Muscle of leg (tissue), 11 donors: ENCODE results near the gene ZDHHC11. TPM values are rescaled to one million over a fixed set of nuclear protein-coding genes. Genes with fewer than 3 reads are reported as not detected.
"Not testable (repeated sequence)": the region's sequence is repeated elsewhere in the genome, so short reads cannot be mapped to it uniquely, and the experiment has no call there.

Experiments
- DNase-seq: peaks from one replicate; pipeline ENCODE4 v3.0.0; 2013
- H3K27ac ChIP-seq: one replicate; pipeline ENCODE4 v1.5.1; 2013; ENCODE audit warnings: mild to moderate bottlenecking, low read length, control low read depth
- H3K27me3 ChIP-seq: one replicate; pipeline ENCODE4 v1.6.1; 2013; ENCODE audit warnings: low read length; ENCODE audit not compliant: control insufficient read depth, insufficient read depth
- H3K36me3 ChIP-seq: one replicate; pipeline ENCODE4 v1.6.1; 2013; ENCODE audit warnings: low read length; ENCODE audit not compliant: control insufficient read depth, insufficient read depth
- H3K4me1 ChIP-seq: one replicate; pipeline ENCODE4 v1.6.1; 2013; ENCODE audit warnings: low read length; ENCODE audit not compliant: control insufficient read depth, insufficient read depth
- H3K4me3 ChIP-seq: one replicate; pipeline ENCODE4 v1.5.1; 2013; ENCODE audit warnings: low read length, control low read depth
- H3K9me3 ChIP-seq: replicated peaks from 2 replicates; pipeline ENCODE4 v1.6.1; 2013; ENCODE audit warnings: low read depth, low read length; ENCODE audit not compliant: control insufficient read depth
- WGBS: methylation state at CpG from one replicate; pipeline ENCODE4 v1.1.5; 2013; ENCODE audit warnings: missing lambda C conversion rate; ENCODE audit not compliant: insufficient coverage; 5-methylcytosine and 5-hydroxymethylcytosine counted together
- polyA plus RNA-seq, 8 donors: library from polyadenylated mRNA; unstranded; fragments of 120-200 nt; gene quantifications; one replicate each; pipeline versions ENCODE4 v1.2.1 to v1.2.3, GENCODE V29; 2013; ENCODE audit warnings: inconsistent platforms in 1 of 8, low replicate concordance in 1 of 8; ENCODE audit not compliant: insufficient read length in 8 of 8, insufficient read depth in 1 of 8
- total RNA-seq: library from RNA; stranded (reverse); fragments of 120-200 nt; gene quantifications from one replicate; pipeline ENCODE4 v1.2.4, GENCODE V29; 2013

Gene ZDHHC11
- total and polyA plus RNA-seq, 9 donors: 2.8 to 24.9 (median 10.5) TPM

DNA sequence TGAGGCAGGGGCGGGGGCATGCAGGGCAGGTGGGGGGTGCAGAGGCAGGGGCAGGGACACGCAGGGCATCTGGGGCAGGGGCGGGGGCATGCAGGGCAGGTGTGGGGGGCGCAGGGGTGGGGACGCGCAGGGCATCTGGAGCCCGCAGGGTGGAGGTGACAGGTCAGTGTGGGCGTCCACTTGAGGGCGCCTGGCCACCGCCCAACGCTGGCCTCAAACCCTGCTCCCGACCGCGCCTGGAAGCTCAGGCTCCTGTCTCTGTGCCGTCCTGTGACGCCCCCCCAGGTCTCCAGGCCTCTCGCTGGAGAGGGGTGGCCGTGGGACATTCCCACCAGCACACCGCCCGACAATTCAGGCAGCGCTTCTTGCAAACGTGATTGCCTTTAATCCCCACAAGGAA is 6.9 kb downstream of the ZDHHC11 start:
- not testable (repeated sequence) for H3K9me3 ChIP-seq, H3K27ac ChIP-seq, H3K36me3 ChIP-seq, H3K27me3 ChIP-seq, DNase-seq, H3K4me3 ChIP-seq, H3K4me1 ChIP-seq
- 83% methylated on average over 14 of the region's 22 CpGs for WGBS

DNA sequence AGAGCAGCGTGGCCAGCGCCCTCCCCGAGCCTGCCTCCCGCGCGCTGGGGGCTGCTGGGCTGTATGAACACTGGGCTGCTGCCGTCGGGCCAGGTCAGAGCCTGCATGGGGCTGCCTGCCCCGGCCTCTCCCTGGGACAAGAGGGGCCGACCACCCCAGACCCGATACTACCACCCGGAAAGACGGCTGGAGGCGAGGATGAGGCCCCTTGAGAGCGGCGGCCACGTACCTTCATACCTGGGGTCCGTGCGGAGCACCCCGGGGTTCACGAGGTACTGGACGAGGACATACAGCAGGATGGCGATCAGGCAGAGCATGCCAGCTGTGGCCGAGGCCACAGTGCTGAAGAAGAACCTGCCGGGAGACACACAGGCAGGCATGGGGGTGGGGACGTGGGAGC is 7.4 kb downstream of the ZDHHC11 start:
- H3K27ac ChIP-seq, DNase-seq, H3K4me3 ChIP-seq, H3K27me3 ChIP-seq, H3K9me3 ChIP-seq, H3K4me1 ChIP-seq, H3K36me3 ChIP-seq: not testable (repeated sequence)
- no CpG with 5 or more reads among the region's 26 CpGs for WGBS

DNA sequence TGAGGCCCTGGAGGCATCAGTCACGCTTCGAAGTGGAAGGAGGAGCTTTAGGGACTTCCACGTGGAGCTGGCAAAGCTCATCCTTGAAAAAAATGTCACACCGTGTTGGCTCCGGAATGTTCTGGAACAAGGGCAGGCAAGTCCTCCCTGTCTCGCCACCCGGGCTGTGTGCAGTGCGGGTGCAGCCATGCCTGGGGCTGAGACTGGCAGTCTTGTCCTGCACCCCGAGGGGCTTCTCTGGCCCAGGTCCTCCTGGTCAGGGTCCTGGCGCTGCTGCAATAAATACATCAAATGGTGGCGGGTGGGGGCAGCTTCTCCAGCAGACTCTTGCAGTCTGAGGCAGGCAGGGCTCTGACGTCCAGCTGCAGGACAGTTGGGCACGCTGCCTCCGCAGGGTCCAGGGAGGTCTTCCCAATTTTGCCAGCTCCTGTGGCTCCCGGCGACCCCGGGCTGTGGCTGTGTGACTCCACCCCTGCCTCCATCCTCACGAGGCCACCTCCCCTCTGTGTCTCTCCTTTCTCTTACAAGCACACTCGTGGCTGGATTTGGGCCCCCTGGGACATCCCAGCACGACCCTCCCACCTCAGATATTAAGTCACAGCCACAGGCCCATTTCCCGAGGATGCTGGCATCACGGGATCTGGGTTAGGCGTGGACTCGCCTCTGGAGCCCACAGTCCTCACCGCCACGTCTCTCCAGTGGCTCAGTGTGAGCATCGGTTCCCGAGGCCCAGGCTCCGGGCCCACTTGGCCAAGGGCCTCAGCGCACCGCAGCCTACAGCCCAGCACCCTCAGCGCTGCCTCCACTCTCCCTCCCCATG is 8.2 kb downstream of the ZDHHC11 start:
- 66% methylated on average over 11 of the region's 32 CpGs for WGBS
- H3K36me3 ChIP-seq, H3K4me1 ChIP-seq, H3K27ac ChIP-seq, H3K27me3 ChIP-seq, DNase-seq, H3K4me3 ChIP-seq, H3K9me3 ChIP-seq: not testable (repeated sequence)

DNA sequence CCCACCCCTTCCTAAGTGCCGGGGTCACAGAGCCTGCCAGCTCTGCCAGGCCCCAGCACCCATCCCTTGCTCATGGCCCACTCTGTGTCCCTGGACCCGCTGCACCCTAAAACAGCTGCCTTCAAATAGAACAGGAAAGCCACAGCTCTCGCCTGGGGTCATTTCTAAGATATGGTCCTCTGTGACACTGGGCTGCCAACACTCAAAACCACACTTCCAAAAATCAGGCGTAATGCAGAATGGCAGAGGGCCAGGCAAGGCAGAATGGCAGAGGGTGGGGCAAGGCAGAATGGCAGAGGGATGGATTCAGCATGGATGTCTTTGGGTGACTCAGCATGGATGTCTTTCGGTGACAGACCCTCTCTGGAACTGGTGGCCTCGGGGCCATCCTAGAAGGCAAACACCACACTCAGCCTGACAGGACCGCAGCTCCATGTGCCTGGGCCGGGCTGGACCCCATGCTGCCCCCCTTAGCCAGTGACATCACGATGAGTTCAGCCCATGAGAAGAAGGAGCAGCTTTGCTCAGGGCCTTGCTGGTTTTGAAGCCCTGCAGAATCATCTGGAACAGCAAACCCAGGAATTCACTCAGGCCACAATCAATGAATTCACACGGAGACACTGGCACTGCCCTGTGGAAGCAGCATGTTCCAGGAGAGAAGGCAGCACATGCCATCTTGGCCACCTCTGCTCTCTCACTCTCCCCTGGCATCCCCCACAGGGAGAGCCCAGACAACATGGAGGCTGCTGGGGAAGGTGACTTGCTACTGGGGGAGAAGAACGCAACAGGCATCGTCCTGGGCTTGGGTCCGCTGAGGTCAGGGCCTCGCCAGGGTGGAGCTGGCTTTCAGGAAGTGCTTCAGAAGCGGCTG is 9.0 kb downstream of the ZDHHC11 start:
- not testable (repeated sequence) for H3K27me3 ChIP-seq, DNase-seq, H3K4me3 ChIP-seq, H3K9me3 ChIP-seq, H3K4me1 ChIP-seq, H3K27ac ChIP-seq, H3K36me3 ChIP-seq
- WGBS: 88% methylated on average over 9 of the region's 15 CpGs

DNA sequence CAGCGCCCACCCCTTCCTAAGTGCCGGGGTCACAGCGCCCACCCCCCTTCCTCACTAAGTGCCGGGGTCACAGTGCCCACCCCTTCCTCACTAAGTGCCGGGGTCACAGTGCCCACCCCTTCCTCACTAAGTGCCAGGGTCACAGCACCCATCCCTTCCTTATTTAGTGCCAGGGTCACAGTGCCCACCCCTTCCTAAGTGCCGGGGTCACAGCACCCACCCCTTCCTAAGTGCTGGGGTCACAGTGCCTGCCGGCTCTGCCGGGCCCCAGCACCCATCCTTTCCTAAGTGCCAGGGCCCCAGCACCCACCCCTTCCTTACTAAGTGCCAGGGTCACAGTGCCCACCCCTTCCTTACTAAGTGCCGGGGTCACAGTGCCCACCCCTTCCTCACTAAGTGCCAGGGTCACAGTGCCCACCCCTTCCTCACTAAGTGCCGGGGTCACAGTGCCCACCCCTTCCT is 9.8 kb downstream of the ZDHHC11 start:
- H3K4me3 ChIP-seq, H3K36me3 ChIP-seq, H3K4me1 ChIP-seq, DNase-seq, H3K9me3 ChIP-seq, H3K27me3 ChIP-seq, H3K27ac ChIP-seq: not testable (repeated sequence)
- 90% methylated on average over 7 of the region's 10 CpGs for WGBS

DNA sequence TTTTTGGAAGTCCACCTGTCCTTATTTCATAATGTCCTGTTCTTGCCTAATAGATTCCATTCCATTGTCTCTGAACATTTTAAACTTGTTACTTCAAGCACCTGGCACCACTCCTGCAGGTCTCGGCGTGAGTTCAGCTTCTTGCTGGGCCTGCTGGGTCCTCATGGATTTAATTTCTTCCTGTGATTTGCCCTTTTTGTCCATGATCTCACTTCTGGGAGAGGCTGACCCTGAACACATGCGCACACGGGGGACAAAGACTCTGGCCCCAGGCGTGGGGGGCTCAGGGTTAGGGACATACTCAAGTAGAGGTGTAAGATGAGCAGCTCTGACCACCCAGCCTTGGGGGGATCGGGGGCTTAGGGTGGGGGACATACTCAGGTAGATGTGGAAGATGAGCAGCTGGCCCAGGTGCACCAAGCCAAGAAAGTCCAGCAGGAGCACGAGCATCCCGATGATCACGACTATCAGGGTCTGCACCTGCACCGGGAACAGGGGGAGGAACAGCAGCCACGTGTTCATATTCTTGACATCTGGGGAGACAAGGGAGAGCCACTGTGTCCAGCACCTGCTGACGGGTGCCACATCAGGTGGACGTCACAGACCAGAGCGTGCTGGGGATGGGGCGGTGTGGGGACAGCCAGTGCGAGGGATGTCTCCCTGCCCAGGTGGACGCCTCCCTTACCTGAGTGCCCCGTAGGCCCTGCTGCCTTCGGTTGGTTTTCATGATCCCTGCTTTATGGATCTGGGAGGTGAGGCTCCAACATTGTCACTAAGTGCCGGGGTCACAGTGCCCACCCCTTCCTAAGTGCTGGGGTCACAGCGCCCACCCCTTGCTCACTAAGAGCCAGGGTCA is 10.4 kb downstream of the ZDHHC11 start:
- not testable (repeated sequence) for H3K36me3 ChIP-seq, H3K27ac ChIP-seq, H3K4me1 ChIP-seq, H3K9me3 ChIP-seq, H3K4me3 ChIP-seq, DNase-seq, H3K27me3 ChIP-seq
- WGBS: 85% methylated on average over 19 of the region's 21 CpGs

DNA sequence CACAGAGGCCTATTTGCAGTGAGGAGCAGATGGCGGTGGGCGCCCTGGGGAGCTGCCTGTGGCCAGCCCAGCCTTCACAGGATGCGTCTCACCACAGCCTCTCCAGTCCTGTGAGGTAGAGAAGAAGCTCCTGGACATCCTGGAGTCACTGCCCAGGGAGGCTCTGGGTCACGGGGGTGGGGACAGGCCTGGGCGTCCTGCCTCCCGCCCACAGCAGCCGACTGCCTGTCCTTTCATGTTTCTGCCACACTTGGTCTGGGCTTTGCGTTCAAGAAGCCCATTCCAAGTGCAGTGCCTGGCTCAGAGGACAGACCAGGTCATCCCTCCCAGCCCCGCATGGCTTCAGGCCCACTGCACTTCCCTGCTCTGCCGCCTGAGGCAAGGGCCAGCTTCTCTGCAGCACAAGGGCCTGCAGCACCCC is 12.3 kb downstream of the ZDHHC11 start:
- not testable (repeated sequence) for H3K9me3 ChIP-seq, H3K27me3 ChIP-seq, H3K36me3 ChIP-seq, H3K4me3 ChIP-seq, H3K4me1 ChIP-seq, DNase-seq, H3K27ac ChIP-seq
- 55% methylated on average over 7 of the region's 10 CpGs for WGBS

DNA sequence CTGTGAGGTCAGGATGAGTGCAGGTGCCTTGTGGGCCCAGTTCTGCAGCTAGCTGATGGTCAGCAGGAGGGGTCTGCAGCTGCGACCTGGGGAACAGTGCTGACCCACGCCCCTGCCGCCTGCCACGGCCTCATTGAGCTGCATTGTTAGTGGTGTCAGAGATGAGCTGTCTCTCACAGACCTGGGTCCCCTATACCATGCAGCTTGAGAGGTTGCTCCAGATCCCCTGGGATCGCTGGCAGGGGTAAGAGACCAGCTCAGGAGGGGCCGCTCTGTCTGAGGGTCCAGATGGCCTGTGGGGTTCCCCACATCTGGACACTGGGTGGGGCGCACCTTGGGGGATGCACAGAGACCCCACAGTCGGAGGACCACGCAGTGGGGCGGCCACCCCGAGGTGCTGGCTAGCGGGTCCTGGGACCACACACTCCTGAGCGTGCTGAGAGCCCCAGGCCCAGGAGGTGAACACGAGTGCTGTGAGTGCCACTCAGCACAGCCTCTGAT is 13.1 kb downstream of the ZDHHC11 start:
- H3K27me3 ChIP-seq, DNase-seq, H3K36me3 ChIP-seq, H3K27ac ChIP-seq, H3K9me3 ChIP-seq, H3K4me3 ChIP-seq, H3K4me1 ChIP-seq: not testable (repeated sequence)
- 94% methylated on average over 11 of the region's 14 CpGs for WGBS

DNA sequence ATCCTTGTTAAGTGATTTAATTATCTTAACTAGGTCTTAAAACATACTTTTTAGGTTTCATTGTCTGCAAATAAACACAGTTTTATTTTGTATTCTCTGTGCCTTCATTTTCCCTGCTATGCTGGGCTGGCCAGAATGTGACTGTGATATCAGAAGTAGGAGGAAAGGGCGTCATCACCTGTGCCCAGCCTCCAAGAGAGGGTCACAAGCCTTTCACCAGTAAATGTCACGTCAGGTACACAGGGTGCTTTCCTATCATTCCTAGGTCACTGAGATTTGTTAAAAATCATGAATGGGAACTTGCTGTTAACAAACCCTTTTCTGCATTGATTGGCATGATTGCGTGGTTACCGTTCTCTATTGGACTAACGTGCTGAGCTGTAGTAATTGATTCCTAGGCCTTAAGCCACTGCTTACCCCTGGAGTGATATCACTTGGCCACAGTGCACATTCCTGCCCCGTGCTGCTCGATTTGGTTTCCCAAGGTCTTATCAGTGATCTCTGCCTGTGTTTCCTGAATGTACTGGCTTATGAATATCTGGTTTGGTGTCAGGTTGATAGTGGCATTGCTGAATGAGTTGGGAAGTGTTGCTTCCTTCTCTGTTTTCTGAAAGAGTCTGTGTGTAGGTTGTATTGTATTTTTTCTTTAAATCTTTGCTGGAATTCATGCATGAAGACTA is 14.7 kb downstream of the ZDHHC11 start:
- not testable (repeated sequence) for H3K4me1 ChIP-seq, H3K4me3 ChIP-seq, H3K27me3 ChIP-seq, DNase-seq, H3K36me3 ChIP-seq, H3K27ac ChIP-seq, H3K9me3 ChIP-seq
- 80% methylated on average over 6 of the region's 7 CpGs for WGBS
